Pancreas (tissue), 10 donors: ENCODE data around the gene KDM2B. TPM values are rescaled to one million over a fixed set of nuclear protein-coding genes. Genes with fewer than 3 reads are reported as not detected.
A peak's percentile ranks its signal among the peaks of the same experiment; 100 is the strongest.

Experiments
- ATAC-seq, 4 donors: fragments of 200-7000 bp; cut with Tn5 transposase; one replicate each; pipeline versions ENCODE4 v1.8.0 to v1.9.1; 2020; ENCODE audit warnings: mild to moderate bottlenecking in 4 of 4, moderate library complexity in 4 of 4
- DNase-seq, 6 donors: peaks; one replicate each; pipeline ENCODE4 v3.0.0-alpha.2; 2020
- FAIRE-seq: peaks from 2 replicates; lab custom pipeline; 2012; peaks lifted over from hg19 to GRCh38; lab: Jason Lieb, UNC
- H3K27ac ChIP-seq, 4 donors: fragments of 200-600 bp; sonication (generic); 1 replicate in 3 of 4; 2 replicates in 1 of 4; pipeline versions ENCODE4 v1.5.0 to v1.8.0; 2020
- H3K27me3 ChIP-seq, 4 donors: fragments of 200-600 bp; one replicate each; pipeline ENCODE4 v1.8.0; 2021
- H3K36me3 ChIP-seq, 3 donors: fragments of 200-600 bp; sonication (generic) in 1 of 3; one replicate each; pipeline versions ENCODE4 v1.5.0 to v1.8.0; 2020 to 2021
- H3K4me1 ChIP-seq, 3 donors: fragments of 200-600 bp; one replicate each; pipeline ENCODE4 v1.8.0; 2021
- H3K4me3 ChIP-seq, 4 donors: fragments of 200-600 bp; sonication (generic) in 2 of 4; one replicate each; pipeline versions ENCODE4 v1.5.0 to v1.8.0; 2020 to 2021
- H3K9me3 ChIP-seq, 4 donors: fragments of 200-600 bp; one replicate each; pipeline ENCODE4 v1.8.0; 2021
- WGBS, 2 donors: extraction: QIAGEN DNeasy Blood & Tissue Kit; methylation state at CpG; one replicate each; pipeline ENCODE4 v1.1.7; 2013; 5-methylcytosine and 5-hydroxymethylcytosine counted together
- intact Hi-C, 3 donors: fragments of 100-400 bp; cut with DNase I; formaldehyde crosslinking; loops; one replicate each; pipeline versions ENCODE4 v1.11.1 to v1.14.2; 2022
- polyA plus RNA-seq, 2 donors: library from polyadenylated mRNA; stranded (reverse); fragments of 200-250 nt; gene quantifications; one replicate each; pipeline ENCODE4 v1.2.3, GENCODE V29; 2013
- total RNA-seq, 6 donors: library from RNA; stranded (reverse); fragmentation: NEBNext Ultra II Directional in 4 of 6; extraction: Animal tissue kit (Norgen Biotek cat#: 25700) in 4 of 6; gene quantifications; one replicate each; pipeline versions ENCODE4 v1.2.1 to v1.2.4, GENCODE V29; 2021 to 2023
- TF ChIP-seq, protein P1 (sequence below), 4 donors: fragments of 200-600 bp; sonication (generic) in 3 of 4; IDR thresholded peaks; one replicate each; pipeline versions ENCODE4 v1.5.0 to v1.8.0; 2021; ENCODE audit warnings: antibody characterized with exemption in 4 of 4
- donor health status: healthy with polysubstance abuse.
- donor health status: DM: no; HTN: no; CAD: no; lungs with moderate emphysema.
- donor health status: DM: no; HTN: no; CAD: no.
- donor health status: control.
- donor health status: control.
- donor health status: Bipolar disorder and iron deficiency.
- donor health status: DM: yes; HTN: yes; CAD: no.
- donor health status: DM: no; HTN: no; CAD: no.
- donor health status: DM: no; HTN: no; CAD: no.
- donor health status: DM: yes; HTN: yes; CAD: no.

KDM2B gene
- total and polyA plus RNA-seq, 8 donors = 7.4 to 21.7 (median 10.3) TPM

DNA sequence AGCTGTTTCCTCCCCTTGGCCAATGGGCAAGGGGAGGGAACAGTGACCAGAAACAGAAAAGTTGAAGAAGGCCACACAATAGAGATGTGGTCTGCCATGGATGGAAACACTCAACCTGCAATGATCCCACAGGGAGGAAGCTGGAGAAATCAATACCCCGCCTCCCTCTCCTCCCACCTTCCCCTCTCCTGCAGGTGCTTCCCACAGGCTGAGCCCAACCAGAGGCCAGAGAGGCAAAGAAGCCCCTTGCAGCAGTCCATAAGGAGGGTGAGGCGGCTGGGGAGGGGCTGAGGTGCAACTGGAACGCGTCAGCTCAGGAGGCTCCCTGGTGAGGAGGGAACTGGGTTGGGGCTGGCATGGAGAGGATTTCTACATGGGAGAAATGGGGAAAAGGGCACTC, 96.9 kb downstream of the KDM2B start:
- intact Hi-C loops = no loop called here
- FAIRE-seq (no peak), ATAC-seq (peak in 2 of 4 donors; percentile 25 to 29), DNase-seq (no peak)
- H3K27me3 ChIP-seq = no peaks in the 10 kb centered on the region
- no peak overlapping the region for H3K4me3 ChIP-seq
- TF ChIP-seq, protein P1, sequence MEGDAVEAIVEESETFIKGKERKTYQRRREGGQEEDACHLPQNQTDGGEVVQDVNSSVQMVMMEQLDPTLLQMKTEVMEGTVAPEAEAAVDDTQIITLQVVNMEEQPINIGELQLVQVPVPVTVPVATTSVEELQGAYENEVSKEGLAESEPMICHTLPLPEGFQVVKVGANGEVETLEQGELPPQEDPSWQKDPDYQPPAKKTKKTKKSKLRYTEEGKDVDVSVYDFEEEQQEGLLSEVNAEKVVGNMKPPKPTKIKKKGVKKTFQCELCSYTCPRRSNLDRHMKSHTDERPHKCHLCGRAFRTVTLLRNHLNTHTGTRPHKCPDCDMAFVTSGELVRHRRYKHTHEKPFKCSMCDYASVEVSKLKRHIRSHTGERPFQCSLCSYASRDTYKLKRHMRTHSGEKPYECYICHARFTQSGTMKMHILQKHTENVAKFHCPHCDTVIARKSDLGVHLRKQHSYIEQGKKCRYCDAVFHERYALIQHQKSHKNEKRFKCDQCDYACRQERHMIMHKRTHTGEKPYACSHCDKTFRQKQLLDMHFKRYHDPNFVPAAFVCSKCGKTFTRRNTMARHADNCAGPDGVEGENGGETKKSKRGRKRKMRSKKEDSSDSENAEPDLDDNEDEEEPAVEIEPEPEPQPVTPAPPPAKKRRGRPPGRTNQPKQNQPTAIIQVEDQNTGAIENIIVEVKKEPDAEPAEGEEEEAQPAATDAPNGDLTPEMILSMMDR (IDR thresholded peaks at IDR 0.05) = no peak
- WGBS, 2 donors = 88 to 91% methylated on average over 4 of the region's 4 CpGs
- H3K4me1 ChIP-seq = no peaks in the 10 kb centered on the region
- no peaks in the 10 kb centered on the region for H3K9me3 ChIP-seq
- H3K36me3 ChIP-seq = no peaks in the 10 kb centered on the region
- H3K27ac ChIP-seq = no peak overlapping the region

DNA sequence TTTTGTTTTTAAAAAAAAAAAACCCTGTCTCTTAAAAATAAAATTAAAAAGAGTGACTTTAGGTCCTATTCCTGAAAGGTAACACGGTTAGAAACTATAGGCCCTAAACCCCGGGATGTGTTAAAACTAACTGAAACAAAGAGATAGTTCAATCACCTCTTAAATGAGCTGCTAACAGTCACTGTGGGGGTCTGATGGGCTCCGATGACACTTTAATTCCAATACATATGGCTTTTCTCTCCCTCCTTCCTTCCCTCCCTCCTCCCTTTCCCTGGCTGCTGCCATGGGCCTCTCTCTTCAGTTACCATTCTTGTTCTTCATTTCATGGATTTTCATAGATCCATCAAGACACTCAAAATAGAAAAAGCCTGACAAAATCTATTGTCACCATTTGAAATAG, 104.3 kb downstream of the KDM2B start:
- intact Hi-C loops = no loop called here
- H3K4me1 ChIP-seq = peaks cover 11 to 13% (median 13%) of the 10 kb centered on the region in 3 donors
- H3K36me3 ChIP-seq = no peaks in the 10 kb centered on the region
- H3K4me3 ChIP-seq = no peak overlapping the region
- no peak for FAIRE-seq
- TF ChIP-seq, protein P1 (IDR thresholded peaks at IDR 0.05) = no peak
- no peak for DNase-seq
- 94 to 97% methylated on average over 3 of the region's 3 CpGs for WGBS, 2 donors
- ATAC-seq = no peak
- no peaks in the 10 kb centered on the region for H3K9me3 ChIP-seq
- no peak overlapping the region for H3K27ac ChIP-seq
- H3K27me3 ChIP-seq = no peaks in the 10 kb centered on the region

- Histone ChIP-seq H3K9me3 (no peaks in the 10 kb centered on the region), H3K4me3 (no peak overlapping the region), H3K36me3 (no peaks in the 10 kb centered on the region), H3K4me1 (peaks cover 11 to 13% (median 13%) of the 10 kb centered on the region in 3 donors), H3K27ac (no peak overlapping the region), H3K27me3 (no peaks in the 10 kb centered on the region)
- ATAC-seq (no peak), FAIRE-seq (no peak), DNase-seq (no peak)
- TF ChIP-seq, protein P1 (IDR thresholded peaks at IDR 0.05) = no peak
- 97 to 100% methylated on average over 2 of the region's 2 CpGs for WGBS, 2 donors
- intact Hi-C loops = no loop called here
Measured at GRCh38 chr12:121475279-121475678, 105.5 kb downstream of the KDM2B start.

DNA sequence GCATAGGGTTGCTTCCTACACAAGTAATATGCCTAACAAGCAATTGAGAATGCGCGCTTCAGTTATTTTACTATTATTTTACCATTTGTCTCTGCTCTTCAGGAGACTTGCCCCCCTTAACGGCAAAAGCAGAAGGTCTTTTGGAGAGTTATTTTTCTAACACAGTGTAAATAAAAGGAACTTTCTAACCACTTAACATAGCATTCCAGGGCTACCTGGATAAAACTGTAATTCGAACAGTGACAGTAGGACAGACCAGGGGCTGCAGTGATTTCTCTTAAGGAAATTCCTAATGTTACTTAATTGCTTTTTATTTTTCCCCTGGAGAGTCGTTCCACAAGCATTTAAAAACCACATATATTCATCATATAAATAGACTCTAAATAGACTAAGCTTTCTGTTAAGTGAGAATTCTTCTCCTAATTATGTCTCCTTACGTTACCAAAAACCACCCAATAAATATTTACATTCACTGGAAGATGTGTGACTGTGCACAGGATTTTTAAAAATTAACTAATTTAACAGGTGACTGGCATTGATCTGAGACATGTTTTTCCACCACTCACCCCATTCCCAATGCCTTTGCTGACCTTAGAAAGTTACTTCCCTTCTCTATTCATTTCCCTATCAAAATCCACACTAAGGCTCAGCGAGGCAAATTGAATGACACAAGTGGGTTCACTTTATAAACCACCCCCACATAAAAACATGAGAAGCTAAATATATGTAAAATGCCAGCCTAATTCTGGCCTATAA, 108.5 kb downstream of the KDM2B start:
- no peak overlapping the region for H3K27ac ChIP-seq

More for the DNA sequence above, 108.5 kb downstream of the KDM2B start:
- intact Hi-C loops = no loop called here
- Histone ChIP-seq H3K36me3 (no peaks in the 10 kb centered on the region), H3K4me3 (no peak overlapping the region), H3K9me3 (no peaks in the 10 kb centered on the region), H3K27me3 (no peaks in the 10 kb centered on the region), H3K4me1 (peaks cover 11 to 13% (median 13%) of the 10 kb centered on the region in 3 donors)
- DNase-seq (no peak), FAIRE-seq (no peak), ATAC-seq (peak in 3 of 4 donors; percentile 41 to 52 (median 41))
- WGBS, 2 donors = 32 to 38% methylated on average over 7 of the region's 7 CpGs
- TF ChIP-seq, protein P1 (IDR thresholded peaks at IDR 0.05) = no peak
